Measurements from ENCODE around the gene DUOXA2.

The DUOXA2 gene

GRCh38 chr15:45162771-45163507, 48.8 kb downstream of the DUOXA2 start:
- peak; percentile 88 for ATAC-seq
- TF ChIP-seq ZFP3 (CRISPR knock-in tag; IDR thresholded peaks at IDR 0.05) (no peak), TCF4 (CRISPR knock-in tag; IDR thresholded peaks at IDR 0.05; ENCODE audit: borderline replicate concordance) (no peak), TSHZ2 (CRISPR knock-in tag; IDR thresholded peaks at IDR 0.05) (no peak), BACH2 (CRISPR knock-in tag; IDR thresholded peaks at IDR 0.05; ENCODE audit: borderline replicate concordance) (no peak), ZC3H10 (CRISPR knock-in tag; IDR thresholded peaks at IDR 0.05) (no peak), PPARA (CRISPR knock-in tag; IDR thresholded peaks at IDR 0.05; ENCODE audit: borderline replicate concordance) (no peak), ESRRG (CRISPR knock-in tag; IDR thresholded peaks at IDR 0.05) (no peak), ZNF70 (CRISPR knock-in tag; IDR thresholded peaks at IDR 0.05) (no peak), ZNF565 (CRISPR knock-in tag; conservative IDR thresholded peaks at IDR 0.05; ENCODE audit: low read depth) (no peak), RARB (CRISPR knock-in tag; IDR thresholded peaks at IDR 0.05) (no peak), CSRNP3 (CRISPR knock-in tag; IDR thresholded peaks at IDR 0.05) (no peak), ISL1 (CRISPR knock-in tag; IDR thresholded peaks at IDR 0.05) (no peak), TOX (CRISPR knock-in tag; IDR thresholded peaks at IDR 0.05; ENCODE audit: borderline replicate concordance) (no peak), ZFP30 (CRISPR knock-in tag; IDR thresholded peaks at IDR 0.05) (no peak), OSR1 (CRISPR knock-in tag; IDR thresholded peaks at IDR 0.05) (no peak), GLIS3 (CRISPR knock-in tag; IDR thresholded peaks at IDR 0.05) (no peak)
- TF ChIP-seq, protein P1, sequence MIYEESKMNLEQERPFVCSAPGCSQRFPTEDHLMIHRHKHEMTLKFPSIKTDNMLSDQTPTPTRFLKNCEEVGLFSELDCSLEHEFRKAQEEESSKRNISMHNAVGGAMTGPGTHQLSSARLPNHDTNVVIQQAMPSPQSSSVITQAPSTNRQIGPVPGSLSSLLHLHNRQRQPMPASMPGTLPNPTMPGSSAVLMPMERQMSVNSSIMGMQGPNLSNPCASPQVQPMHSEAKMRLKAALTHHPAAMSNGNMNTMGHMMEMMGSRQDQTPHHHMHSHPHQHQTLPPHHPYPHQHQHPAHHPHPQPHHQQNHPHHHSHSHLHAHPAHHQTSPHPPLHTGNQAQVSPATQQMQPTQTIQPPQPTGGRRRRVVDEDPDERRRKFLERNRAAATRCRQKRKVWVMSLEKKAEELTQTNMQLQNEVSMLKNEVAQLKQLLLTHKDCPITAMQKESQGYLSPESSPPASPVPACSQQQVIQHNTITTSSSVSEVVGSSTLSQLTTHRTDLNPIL (CRISPR knock-in tag; IDR thresholded peaks at IDR 0.05; ENCODE audit: low read depth) = no peak

DNA sequence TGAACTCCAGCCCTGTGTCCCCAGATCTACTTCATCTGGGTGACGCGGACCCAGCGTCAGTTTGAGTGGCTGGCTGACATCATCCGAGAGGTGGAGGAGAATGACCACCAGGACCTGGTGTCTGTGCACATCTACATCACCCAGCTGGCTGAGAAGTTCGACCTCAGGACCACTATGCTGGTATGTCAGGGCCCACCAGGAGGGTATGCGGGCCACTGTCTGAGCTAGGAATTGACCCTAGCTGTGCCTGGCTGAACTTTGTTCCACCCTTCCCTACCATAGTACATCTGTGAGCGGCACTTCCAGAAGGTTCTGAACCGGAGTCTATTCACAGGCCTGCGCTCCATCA, 49.4 kb downstream of the DUOXA2 start:
- no peak for TF ChIP-seq ZC3H10 (CRISPR knock-in tag; IDR thresholded peaks at IDR 0.05)
- TF ChIP-seq GLIS3 (CRISPR knock-in tag; IDR thresholded peaks at IDR 0.05) = no peak
- TF ChIP-seq PPARA (CRISPR knock-in tag; IDR thresholded peaks at IDR 0.05; ENCODE audit: borderline replicate concordance) = no peak
- no peak for TF ChIP-seq ZNF70 (CRISPR knock-in tag; IDR thresholded peaks at IDR 0.05)
- TF ChIP-seq ISL1 (CRISPR knock-in tag; IDR thresholded peaks at IDR 0.05) = no peak
- TF ChIP-seq SNAI2 (CRISPR knock-in tag; IDR thresholded peaks at IDR 0.05) = no peak
- no peak for TF ChIP-seq CSRNP3 (CRISPR knock-in tag; IDR thresholded peaks at IDR 0.05)
- no peak for TF ChIP-seq OSR1 (CRISPR knock-in tag; IDR thresholded peaks at IDR 0.05)
- TF ChIP-seq, protein P1 (CRISPR knock-in tag; IDR thresholded peaks at IDR 0.05; ENCODE audit: low read depth) = no peak
- TF ChIP-seq RARB (CRISPR knock-in tag; IDR thresholded peaks at IDR 0.05) = no peak
- TF ChIP-seq, protein P2, sequence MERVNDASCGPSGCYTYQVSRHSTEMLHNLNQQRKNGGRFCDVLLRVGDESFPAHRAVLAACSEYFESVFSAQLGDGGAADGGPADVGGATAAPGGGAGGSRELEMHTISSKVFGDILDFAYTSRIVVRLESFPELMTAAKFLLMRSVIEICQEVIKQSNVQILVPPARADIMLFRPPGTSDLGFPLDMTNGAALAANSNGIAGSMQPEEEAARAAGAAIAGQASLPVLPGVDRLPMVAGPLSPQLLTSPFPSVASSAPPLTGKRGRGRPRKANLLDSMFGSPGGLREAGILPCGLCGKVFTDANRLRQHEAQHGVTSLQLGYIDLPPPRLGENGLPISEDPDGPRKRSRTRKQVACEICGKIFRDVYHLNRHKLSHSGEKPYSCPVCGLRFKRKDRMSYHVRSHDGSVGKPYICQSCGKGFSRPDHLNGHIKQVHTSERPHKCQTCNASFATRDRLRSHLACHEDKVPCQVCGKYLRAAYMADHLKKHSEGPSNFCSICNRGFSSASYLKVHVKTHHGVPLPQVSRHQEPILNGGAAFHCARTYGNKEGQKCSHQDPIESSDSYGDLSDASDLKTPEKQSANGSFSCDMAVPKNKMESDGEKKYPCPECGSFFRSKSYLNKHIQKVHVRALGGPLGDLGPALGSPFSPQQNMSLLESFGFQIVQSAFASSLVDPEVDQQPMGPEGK (CRISPR knock-in tag; IDR thresholded peaks at IDR 0.05; ENCODE audit: borderline replicate concordance) = no peak
- TF ChIP-seq ARNTL (CRISPR knock-in tag; IDR thresholded peaks at IDR 0.05; ENCODE audit: borderline replicate concordance, low read depth) = no peak
- TF ChIP-seq ZNF8 (CRISPR knock-in tag; IDR thresholded peaks at IDR 0.05) = no peak
- no peak for TF ChIP-seq ZFP30 (CRISPR knock-in tag; IDR thresholded peaks at IDR 0.05)
- ATAC-seq = no peak

All from SK-N-SH treated with all-trans-retinoic acid at 6 μM for 48 hours (cell line).